ENCODE data around the gene OASL.

DNA sequence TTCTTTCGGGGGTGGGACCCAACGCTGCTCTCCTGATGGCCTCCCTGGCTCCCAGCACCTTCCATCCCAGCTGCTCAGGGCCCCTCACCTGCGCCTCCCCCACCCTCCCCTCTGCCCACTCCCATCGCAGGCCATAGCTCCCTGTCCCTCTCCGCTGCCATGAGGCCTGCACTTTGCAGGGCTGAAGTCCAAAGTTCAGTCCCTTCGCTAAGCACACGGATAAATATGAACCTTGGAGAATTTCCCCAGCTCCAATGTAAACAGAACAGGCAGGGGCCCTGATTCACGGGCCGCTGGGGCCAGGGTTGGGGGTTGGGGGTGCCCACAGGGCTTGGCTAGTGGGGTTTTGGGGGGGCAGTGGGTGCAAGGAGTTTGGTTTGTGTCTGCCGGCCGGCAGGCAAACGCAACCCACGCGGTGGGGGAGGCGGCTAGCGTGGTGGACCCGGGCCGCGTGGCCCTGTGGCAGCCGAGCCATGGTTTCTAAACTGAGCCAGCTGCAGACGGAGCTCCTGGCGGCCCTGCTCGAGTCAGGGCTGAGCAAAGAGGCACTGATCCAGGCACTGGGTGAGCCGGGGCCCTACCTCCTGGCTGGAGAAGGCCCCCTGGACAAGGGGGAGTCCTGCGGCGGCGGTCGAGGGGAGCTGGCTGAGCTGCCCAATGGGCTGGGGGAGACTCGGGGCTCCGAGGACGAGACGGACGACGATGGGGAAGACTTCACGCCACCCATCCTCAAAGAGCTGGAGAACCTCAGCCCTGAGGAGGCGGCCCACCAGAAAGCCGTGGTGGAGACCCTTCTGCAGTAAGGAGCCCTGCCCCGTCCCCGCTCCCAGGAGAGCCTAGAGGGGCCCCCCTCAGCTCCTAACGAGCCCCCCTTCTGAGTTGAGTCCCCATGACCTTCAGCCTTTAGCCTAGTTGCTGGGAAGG, 60.5 kb downstream of the OASL start, which contains the start of gene HNF1A:
- TF ChIP-seq CTCF (IDR thresholded peaks at IDR 0.05) (no peak), EZH2 (IDR thresholded peaks at IDR 0.05) (no peak)
